ENCODE results near the gene CNOT6. TPM values are rescaled to one million over a fixed set of nuclear protein-coding genes. Genes with fewer than 3 reads are reported as not detected.

The CNOT6 gene
- total RNA-seq, 2 donors from 2014 or later: 12.0 to 15.8 TPM

DNA sequence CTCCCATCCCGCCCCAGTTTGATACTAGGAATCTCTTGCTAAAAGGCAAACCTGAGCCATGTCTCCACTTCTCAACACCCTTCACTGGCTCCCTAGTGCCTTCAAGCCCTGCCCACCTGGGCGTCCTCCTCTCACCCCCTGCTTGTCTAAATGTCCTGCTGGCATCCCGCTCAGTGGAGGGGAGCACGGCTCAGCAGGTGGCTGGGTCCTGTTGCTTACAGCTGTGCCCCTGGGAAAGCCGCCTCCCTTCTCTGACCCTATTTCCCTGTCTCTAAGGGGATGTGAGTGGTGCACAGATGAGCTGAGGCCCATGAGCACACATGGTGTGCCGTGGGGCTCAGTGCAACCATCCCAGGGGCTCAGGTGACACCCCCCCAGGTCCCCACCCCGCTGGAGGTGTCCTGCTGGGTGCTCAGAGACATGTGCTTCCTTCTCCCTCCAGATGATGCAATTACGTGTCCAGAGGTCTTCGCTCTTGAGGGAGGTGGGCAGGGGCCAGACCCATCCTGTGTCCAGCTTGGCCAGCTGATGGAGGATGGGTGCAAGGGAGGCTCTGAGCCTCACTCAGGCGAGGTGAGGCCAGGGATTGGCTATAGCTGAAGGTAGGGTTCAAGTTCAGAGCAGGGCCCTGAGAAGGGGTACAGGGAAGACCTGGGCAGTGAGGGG lies 131.1 kb downstream of the CNOT6 start:
- intact Hi-C loops (cut with DNase I): no loop called here
- ATAC-seq (no peak), DNase-seq (no peak)

DNA sequence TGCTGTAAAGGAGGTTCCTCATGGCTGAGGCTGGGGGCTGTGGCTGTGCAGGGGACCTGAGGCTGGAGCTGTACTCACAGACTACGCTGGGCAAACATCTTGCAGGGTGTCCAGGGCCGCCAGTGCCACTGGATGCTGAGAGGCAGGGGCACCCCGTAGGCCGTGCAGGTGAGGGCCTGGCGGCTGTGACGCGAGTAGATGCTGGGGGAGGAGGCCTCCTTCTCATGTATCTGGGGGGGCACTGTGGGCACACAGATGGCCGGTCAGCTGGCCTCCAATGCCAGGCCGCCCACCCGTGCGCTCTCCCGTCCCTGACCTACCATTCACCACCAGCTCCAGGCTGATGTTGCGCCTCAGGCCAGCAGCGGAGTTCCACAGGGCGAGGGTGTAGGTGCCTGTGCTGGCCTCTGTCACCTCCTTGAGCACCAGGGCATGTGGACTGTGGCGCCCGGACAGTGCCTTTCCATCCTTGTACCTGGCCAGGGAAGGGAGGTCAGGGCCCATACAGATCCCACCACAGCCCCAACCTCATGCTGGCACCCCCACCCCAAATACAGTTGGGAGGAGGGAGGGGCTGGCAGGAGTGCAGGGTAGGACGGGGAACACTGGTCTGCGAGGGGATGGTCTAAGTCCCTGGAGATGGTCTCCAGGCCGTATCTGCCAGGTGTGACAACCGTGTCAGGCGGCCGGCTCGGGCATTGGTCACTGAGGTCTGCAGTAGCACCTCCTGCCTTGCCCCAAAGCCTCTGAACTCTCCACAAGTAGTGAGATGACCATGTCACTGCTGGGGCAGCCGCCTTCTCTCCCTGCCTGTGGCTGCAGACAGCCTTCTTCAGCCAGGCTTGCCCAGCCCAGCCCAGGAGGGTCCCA lies 131.8 kb downstream of the CNOT6 start:
- DNase-seq (no peak), ATAC-seq (no peak)
- intact Hi-C loops (cut with DNase I): no loop called here

DNA sequence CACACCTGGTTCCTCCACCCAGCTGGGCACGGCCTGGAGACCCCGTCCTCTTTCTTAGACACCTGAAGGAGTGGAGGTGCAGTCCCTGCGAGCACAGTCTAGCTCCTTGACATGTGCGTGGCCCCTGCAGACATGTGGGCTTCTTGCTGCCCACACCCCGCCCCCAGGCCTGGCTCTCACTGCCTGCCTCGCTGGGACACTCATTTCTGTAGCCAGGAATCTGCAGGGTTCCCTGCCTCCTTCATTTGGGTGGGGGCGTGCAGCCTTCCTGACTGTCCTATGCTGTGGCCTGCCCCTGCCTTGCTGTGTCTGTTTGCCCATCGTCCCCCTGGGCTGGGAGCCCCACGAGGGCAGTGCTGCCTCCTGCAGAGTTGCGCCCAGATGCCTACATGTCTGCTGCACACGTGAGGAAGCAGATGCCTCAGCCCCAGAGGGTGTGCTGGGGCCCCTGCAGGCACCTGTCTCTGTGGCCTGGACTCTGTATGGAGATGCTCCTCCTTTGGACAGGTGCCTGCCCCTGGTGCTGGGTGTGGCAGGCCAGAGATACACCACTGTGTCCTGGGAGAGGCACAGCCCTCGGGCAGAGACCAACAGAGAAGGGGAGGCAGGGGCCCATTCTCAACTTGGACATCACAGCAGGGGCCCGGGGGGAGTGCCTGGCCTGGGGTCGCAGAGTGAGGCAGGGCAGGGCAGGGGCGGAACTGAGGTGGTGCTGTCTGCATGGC lies 132.6 kb downstream of the CNOT6 start:
- ATAC-seq (no peak), DNase-seq (no peak)
- intact Hi-C loops (cut with DNase I): no loop called here

DNA sequence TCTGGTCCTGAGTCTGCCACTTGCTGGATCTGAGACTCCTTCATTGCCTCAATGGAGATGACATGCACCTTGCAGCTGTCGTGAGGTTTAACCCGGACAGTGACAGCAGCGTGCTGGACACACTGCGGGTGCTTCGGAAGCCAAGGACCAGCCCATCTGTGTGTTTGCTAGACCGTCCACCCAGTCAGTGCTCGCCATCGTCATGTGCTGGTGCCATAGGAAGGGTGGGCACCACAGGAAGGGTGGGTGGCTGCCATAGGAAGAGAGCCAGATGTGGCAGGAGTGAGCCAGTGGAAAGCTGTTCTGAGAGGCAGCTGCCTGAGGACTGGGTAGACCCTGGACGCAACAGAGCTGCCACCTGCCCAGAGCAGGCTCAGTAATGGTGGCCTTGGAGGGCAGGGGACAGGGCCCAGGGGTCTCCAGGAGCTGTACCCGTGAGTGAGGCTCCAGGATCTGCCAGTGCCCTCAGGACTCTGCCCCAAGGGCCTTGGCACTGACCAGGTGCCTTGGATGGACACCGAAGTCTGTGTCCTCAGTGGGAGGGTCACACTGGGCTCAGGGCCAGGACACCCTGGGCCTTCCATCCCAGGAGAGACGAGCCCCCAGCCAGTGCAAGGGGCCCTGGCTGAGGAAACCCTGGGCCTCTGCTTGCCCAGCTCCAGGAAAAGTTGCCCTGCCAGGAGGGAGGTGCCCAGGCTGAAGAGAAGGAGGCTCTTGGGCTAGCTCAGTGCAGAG lies 133.4 kb downstream of the CNOT6 start:
- DNase-seq (no peak), ATAC-seq (no peak)
- intact Hi-C loops (cut with DNase I): no loop called here

Other genes with a start within 250 kb of the CNOT6 start
- 10 to 100 TPM; 33.8 to 38.8 TPM for gene MAPK9, start 202.3 kb upstream of the CNOT6 start, total RNA-seq
- 10 to 100 TPM; 27.3 to 44.5 TPM for gene GFPT2, start 141.0 kb upstream of the CNOT6 start, total RNA-seq
- not detected for gene SCGB3A1, start 97.1 kb downstream of the CNOT6 start, total RNA-seq
- gene FLT4, start 155.2 kb downstream of the CNOT6 start, total RNA-seq: 1 to 10 TPM; 5.6 to 8.2 TPM
- gene OR2Y1, start 245.7 kb downstream of the CNOT6 start, total RNA-seq: not detected

Data from left cardiac atrium (tissue), 4 donors.